Hepatocyte (in vitro differentiated cells): ENCODE data around the gene KIF26B. TPM values are rescaled to one million over a fixed set of nuclear protein-coding genes. Genes with fewer than 3 reads are reported as not detected.

Source experiments
- DNase-seq: peaks from one replicate; pipeline ENCODE4 v3.0.0-alpha.2; 2016; ENCODE audit warnings: low spot score
- H2AFZ ChIP-seq: fragments of 200-600 bp; sonication (generic); 2 replicates; pipeline ENCODE4 v1.6.0; 2016; ENCODE audit warnings: antibody characterized with exemption, mild to moderate bottlenecking
- H3K27ac ChIP-seq: fragments of 200-600 bp; sonication (generic); 2 replicates; pipeline ENCODE4 v1.5.1; 2016; ENCODE audit warnings: mild to moderate bottlenecking
- H3K27me3 ChIP-seq: fragments of 200-600 bp; sonication (generic); 2 replicates; pipeline ENCODE4 v1.6.1; 2016
- H3K36me3 ChIP-seq: fragments of 200-600 bp; sonication (generic); replicated peaks from 2 replicates; pipeline ENCODE4 v1.5.1; 2016; ENCODE audit warnings: low read depth; ENCODE audit not compliant: insufficient read depth
- H3K4me1 ChIP-seq: fragments of 200-600 bp; sonication (generic); 2 replicates; pipeline ENCODE4 v1.5.1; 2016; ENCODE audit warnings: mild to moderate bottlenecking, moderate library complexity; ENCODE audit not compliant: insufficient read depth
- H3K4me2 ChIP-seq: fragments of 200-600 bp; sonication (generic); 2 replicates; pipeline ENCODE4 v1.6.0; 2016
- H3K4me3 ChIP-seq: fragments of 200-600 bp; sonication (generic); 2 replicates; pipeline ENCODE4 v1.5.1; 2016; ENCODE audit warnings: mild to moderate bottlenecking
- H3K79me2 ChIP-seq: fragments of 200-600 bp; sonication (generic); 2 replicates; pipeline ENCODE4 v1.6.0; 2017; ENCODE audit warnings: mild to moderate bottlenecking
- H3K9me2 ChIP-seq: fragments of 200-600 bp; sonication (generic); replicated peaks from 2 replicates; pipeline ENCODE4 v1.6.0; 2017; ENCODE audit warnings: mild to moderate bottlenecking; ENCODE audit not compliant: insufficient read depth
- H3K9me3 ChIP-seq: fragments of 200-600 bp; sonication (generic); 2 replicates; pipeline ENCODE4 v1.5.1; 2016; ENCODE audit warnings: low read depth, mild to moderate bottlenecking
- H4K20me1 ChIP-seq: fragments of 200-600 bp; sonication (generic); 2 replicates; pipeline ENCODE4 v1.6.0; 2016; ENCODE audit warnings: mild to moderate bottlenecking; ENCODE audit not compliant: insufficient read depth, poor library complexity, severe bottlenecking
- EZH2 ChIP-seq: fragments of 200-600 bp; sonication (generic); IDR thresholded peaks from 2 replicates; pipeline ENCODE4 v1.6.1; 2016; ENCODE audit warnings: antibody characterized with exemption, mild to moderate bottlenecking, borderline replicate concordance
- EZH2phosphoT487 ChIP-seq: fragments of 200-600 bp; sonication (generic); IDR thresholded peaks from one replicate; pipeline ENCODE4 v1.6.1; 2018; ENCODE audit warnings: antibody characterized with exemption, mild to moderate bottlenecking, low read depth, moderate library complexity; ENCODE audit not compliant: unreplicated experiment, severe bottlenecking
- WGBS: methylation state at CpG from one replicate; pipeline ENCODE4 v1.1.6; 2016; ENCODE audit warnings: low lambda C conversion rate; ENCODE audit errors: missing lambda C conversion rate; 5-methylcytosine and 5-hydroxymethylcytosine counted together
- polyA plus RNA-seq: library from polyadenylated mRNA; unstranded; fragments of >200 nt; fragmentation: Nextera tagmentation; extraction: Ambion mirVana; gene quantifications from 2 replicates; pipeline ENCODE4 v1.2.1, GENCODE V29; 2016
- total RNA-seq: library from RNA; depleted of rRNA; stranded (reverse); fragments of >200 nt; gene quantifications from 2 replicates; pipeline ENCODE4 v1.2.3, GENCODE V29; 2014
- TF ChIP-seq, protein P1 (sequence below): fragments of 200-600 bp; sonication (generic); IDR thresholded peaks from 2 replicates; pipeline ENCODE4 v1.5.1; 2016; ENCODE audit warnings: antibody characterized with exemption, mild to moderate bottlenecking; ENCODE audit not compliant: poor library complexity

The KIF26B gene
- total and polyA plus RNA-seq, 2 experiments from 2014 or later, result 12.7 to 21.6 TPM

DNA sequence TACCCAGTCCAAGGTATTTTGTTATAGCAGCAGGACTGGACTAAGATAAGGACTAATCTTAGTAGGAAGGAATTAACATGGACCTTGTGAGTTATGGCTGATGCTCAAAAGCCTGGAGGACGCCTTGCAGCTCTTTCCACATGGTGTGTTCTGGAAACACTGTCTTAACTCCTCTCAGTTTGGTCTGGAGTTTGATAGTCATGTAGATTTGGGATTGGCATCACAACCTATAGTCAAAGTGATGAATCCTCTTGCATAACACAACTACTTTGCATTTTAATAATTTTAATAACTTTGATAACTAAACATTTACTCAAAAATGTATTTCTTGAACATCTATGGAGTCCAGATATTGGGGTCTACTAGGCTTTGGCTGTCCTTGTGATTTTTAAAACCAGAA lies 293.7 kb downstream of the KIF26B start:
- H3K4me1 ChIP-seq, result no peaks in the 10 kb centered on the region
- no peak overlapping the region for H3K27ac ChIP-seq
- WGBS, result 77% methylated on average over 1 of the region's 1 CpG
- H4K20me1 ChIP-seq, result no peaks in the 10 kb centered on the region
- no peak overlapping the region for H3K4me3 ChIP-seq
- TF ChIP-seq, protein P1, sequence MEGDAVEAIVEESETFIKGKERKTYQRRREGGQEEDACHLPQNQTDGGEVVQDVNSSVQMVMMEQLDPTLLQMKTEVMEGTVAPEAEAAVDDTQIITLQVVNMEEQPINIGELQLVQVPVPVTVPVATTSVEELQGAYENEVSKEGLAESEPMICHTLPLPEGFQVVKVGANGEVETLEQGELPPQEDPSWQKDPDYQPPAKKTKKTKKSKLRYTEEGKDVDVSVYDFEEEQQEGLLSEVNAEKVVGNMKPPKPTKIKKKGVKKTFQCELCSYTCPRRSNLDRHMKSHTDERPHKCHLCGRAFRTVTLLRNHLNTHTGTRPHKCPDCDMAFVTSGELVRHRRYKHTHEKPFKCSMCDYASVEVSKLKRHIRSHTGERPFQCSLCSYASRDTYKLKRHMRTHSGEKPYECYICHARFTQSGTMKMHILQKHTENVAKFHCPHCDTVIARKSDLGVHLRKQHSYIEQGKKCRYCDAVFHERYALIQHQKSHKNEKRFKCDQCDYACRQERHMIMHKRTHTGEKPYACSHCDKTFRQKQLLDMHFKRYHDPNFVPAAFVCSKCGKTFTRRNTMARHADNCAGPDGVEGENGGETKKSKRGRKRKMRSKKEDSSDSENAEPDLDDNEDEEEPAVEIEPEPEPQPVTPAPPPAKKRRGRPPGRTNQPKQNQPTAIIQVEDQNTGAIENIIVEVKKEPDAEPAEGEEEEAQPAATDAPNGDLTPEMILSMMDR, result no peak
- TF ChIP-seq EZH2phosphoT487 (no peak), EZH2 (no peak)
- H3K27me3 ChIP-seq, result no peaks in the 10 kb centered on the region
- no peak overlapping the region for H2AFZ ChIP-seq
- no peaks in the 10 kb centered on the region for H3K9me3 ChIP-seq
- H3K79me2 ChIP-seq, result peaks cover 10% of the 10 kb centered on the region
- peak overlapping the region; percentile 55 for H3K4me2 ChIP-seq
- no peaks in the 10 kb centered on the region for H3K9me2 ChIP-seq
- no peaks in the 10 kb centered on the region for H3K36me3 ChIP-seq
- no peak for DNase-seq

DNA sequence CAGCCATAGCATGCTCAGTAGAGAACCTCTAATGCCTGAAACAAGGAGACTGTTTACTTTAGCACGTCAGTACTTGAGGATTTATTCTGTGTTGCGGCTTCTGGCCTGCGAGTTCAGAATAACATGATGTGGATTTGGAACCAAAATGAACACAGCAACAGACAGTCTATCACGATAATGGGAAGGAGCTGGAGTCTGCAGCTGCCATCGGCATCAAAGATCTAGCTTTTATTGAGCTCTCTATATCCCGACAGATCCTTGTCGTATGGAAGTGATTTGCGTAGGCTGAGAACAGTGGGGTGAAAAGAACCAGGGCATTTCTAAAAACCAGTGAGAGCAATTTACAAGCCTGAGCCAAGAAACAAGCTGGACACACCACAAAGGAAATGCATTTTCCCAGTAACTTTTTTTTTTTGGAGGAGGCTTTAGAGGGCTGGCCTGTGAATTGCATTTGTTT lies 294.2 kb downstream of the KIF26B start:
- no peaks in the 10 kb centered on the region for H3K9me2 ChIP-seq

DNA sequence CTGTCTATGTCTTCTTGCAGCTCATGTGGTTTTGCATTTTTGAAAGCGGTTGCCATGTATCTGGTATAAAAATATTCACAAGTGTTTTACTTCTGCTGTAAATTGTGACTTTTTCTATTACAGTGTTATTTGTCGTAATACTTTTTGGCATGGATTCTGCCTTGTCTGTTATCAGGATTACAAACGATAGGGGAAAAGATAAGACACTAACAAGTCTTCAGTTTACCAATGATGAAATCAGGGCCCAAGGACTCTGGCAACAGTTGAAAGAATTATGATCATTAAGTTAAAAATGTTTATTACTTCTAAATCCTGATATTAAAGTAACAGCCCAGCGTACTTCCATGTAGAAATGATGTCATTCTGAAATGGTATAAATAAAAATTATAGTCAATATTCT lies 298.8 kb downstream of the KIF26B start:
- peaks cover 23% of the 10 kb centered on the region for H3K79me2 ChIP-seq
- no peaks in the 10 kb centered on the region for H3K36me3 ChIP-seq
- H3K27ac ChIP-seq, result no peak overlapping the region
- WGBS, result 63% methylated on average over 4 of the region's 4 CpGs
- H3K27me3 ChIP-seq, result no peaks in the 10 kb centered on the region
- H3K4me2 ChIP-seq, result no peak overlapping the region
- H3K9me3 ChIP-seq, result no peaks in the 10 kb centered on the region
- peaks cover 2% of the 10 kb centered on the region for H3K4me1 ChIP-seq
- H3K4me3 ChIP-seq, result no peak overlapping the region
- H2AFZ ChIP-seq, result no peak overlapping the region
- TF ChIP-seq EZH2phosphoT487 (no peak), EZH2 (no peak)
- TF ChIP-seq, protein P1, result no peak
- no peaks in the 10 kb centered on the region for H4K20me1 ChIP-seq
- no peaks in the 10 kb centered on the region for H3K9me2 ChIP-seq
- no peak for DNase-seq

More for the DNA sequence above, 294.2 kb downstream of the KIF26B start:
- WGBS, result 51% methylated on average over 8 of the region's 8 CpGs
- DNase-seq, result no peak
- TF ChIP-seq, protein P1, result no peak
- no peak for TF ChIP-seq EZH2
- TF ChIP-seq EZH2phosphoT487, result no peak
- Histone ChIP-seq H2AFZ (no peak overlapping the region), H3K4me3 (no peak overlapping the region), H4K20me1 (no peaks in the 10 kb centered on the region), H3K27ac (peak overlapping the region; percentile 19), H3K36me3 (no peaks in the 10 kb centered on the region), H3K4me2 (peak overlapping the region; percentile 55), H3K79me2 (peaks cover 10% of the 10 kb centered on the region), H3K4me1 (no peaks in the 10 kb centered on the region), H3K27me3 (no peaks in the 10 kb centered on the region), H3K9me3 (no peaks in the 10 kb centered on the region)
